ENCODE measurements around the gene CCDC97.
"Not testable (repeated sequence)": the region's sequence is repeated elsewhere in the genome, so short reads cannot be mapped to it uniquely, and the experiment has no call there.

The CCDC97 gene

GRCh38 chr19:41364524-41365391 lies 54.8 kb downstream of the CCDC97 start:
- DNase-seq (ENCODE audit: low spot score) = no peak

- DNase-seq (ENCODE audit: low spot score) = no peak
These were observed 56.1 kb downstream of the CCDC97 start for GRCh38 chr19:41366089-41366488.

GRCh38 chr19:41367848-41368301 lies 57.9 kb downstream of the CCDC97 start:
- no peak for DNase-seq (ENCODE audit: low spot score)

- DNase-seq (ENCODE audit: low spot score) = no peak
These were observed 59.8 kb downstream of the CCDC97 start for GRCh38 chr19:41369769-41370168.

- DNase-seq (ENCODE audit: low spot score) = not testable (repeated sequence)
These were observed 61.1 kb downstream of the CCDC97 start for GRCh38 chr19:41371119-41371518.

GRCh38 chr19:41371541-41371940 lies 61.6 kb downstream of the CCDC97 start:
- DNase-seq (ENCODE audit: low spot score) = no peak

- no peak for DNase-seq (ENCODE audit: low spot score)
These were observed 62.5 kb downstream of the CCDC97 start for GRCh38 chr19:41372501-41372900.

- peak; percentile 38 for DNase-seq (ENCODE audit: low spot score)
These were observed 64.0 kb downstream of the CCDC97 start for GRCh38 chr19:41373993-41374392.

Data from iPS-NIHi11 (cell line).